Neural crest cell (in vitro differentiated cells): Measurements from ENCODE around the gene LRCH1. TPM values are rescaled to one million over a fixed set of nuclear protein-coding genes. Genes with fewer than 3 reads are reported as not detected.
A peak's percentile ranks its signal among the peaks of the same experiment; 100 is the strongest.

Experiments used
- DNase-seq: peaks from one replicate; pipeline ENCODE4 v3.0.0; 2021; ENCODE audit warnings: low read depth, mixed read lengths, low spot score
- H3K27ac Mint-ChIP-seq: one replicate; pipeline ENCODE4 v1.8.0; 2021; ENCODE audit warnings: mild to moderate bottlenecking, mixed read lengths; ENCODE audit not compliant: unreplicated experiment
- H3K27me3 Mint-ChIP-seq: 2 replicates; pipeline ENCODE4 v1.8.0; 2021; ENCODE audit warnings: low read depth, mild to moderate bottlenecking, mixed read lengths
- H3K36me3 Mint-ChIP-seq: 2 replicates; pipeline ENCODE4 v1.8.0; 2021; ENCODE audit warnings: low read depth, mild to moderate bottlenecking, mixed read lengths
- H3K4me1 Mint-ChIP-seq: 2 replicates; pipeline ENCODE4 v1.8.0; 2021; ENCODE audit warnings: mixed read lengths
- H3K4me3 Mint-ChIP-seq: one replicate; pipeline ENCODE4 v1.8.0; 2021; ENCODE audit warnings: mild to moderate bottlenecking, mixed read lengths
- H3K9me3 Mint-ChIP-seq: 2 replicates; pipeline ENCODE4 v1.8.0; 2021; ENCODE audit warnings: mixed read lengths
- CTCF ChIP-seq: fragments of 200-600 bp; sonication (generic); conservative IDR thresholded peaks from 2 replicates; pipeline ENCODE4 v1.5.0; 2021; ENCODE audit warnings: antibody characterized with exemption, mild to moderate bottlenecking
- total RNA-seq: library from RNA; stranded (reverse); gene quantifications from 2 replicates; pipeline ENCODE4 v1.2.1, GENCODE V29; 2021

The LRCH1 gene
- total RNA-seq, 1 donor from 2014 or later: 15.8 TPM

GRCh38 chr13:46595885-46596275, 42.9 kb downstream of the LRCH1 start:
- no peaks in the 10 kb centered on the region for H3K27me3 Mint-ChIP-seq
- peak overlapping the region; percentile 67 for H3K4me3 Mint-ChIP-seq
- peaks cover 5% of the 10 kb centered on the region for H3K36me3 Mint-ChIP-seq
- H3K9me3 Mint-ChIP-seq: peaks cover 4% of the 10 kb centered on the region
- no peak for TF ChIP-seq CTCF
- no peak for DNase-seq
- peaks cover 76% of the 10 kb centered on the region for H3K4me1 Mint-ChIP-seq
- peak overlapping the region; percentile 81 for H3K27ac Mint-ChIP-seq

GRCh38 chr13:46596466-46596865, 43.5 kb downstream of the LRCH1 start:
- TF ChIP-seq CTCF: no peak
- peaks cover 5% of the 10 kb centered on the region for H3K36me3 Mint-ChIP-seq
- peak overlapping the region; percentile 81 for H3K27ac Mint-ChIP-seq
- H3K4me3 Mint-ChIP-seq: peak overlapping the region; percentile 67
- no peaks in the 10 kb centered on the region for H3K27me3 Mint-ChIP-seq
- peaks cover 80% of the 10 kb centered on the region for H3K4me1 Mint-ChIP-seq
- peaks cover 4% of the 10 kb centered on the region for H3K9me3 Mint-ChIP-seq
- DNase-seq: no peak

GRCh38 chr13:46598140-46598819, 45.3 kb downstream of the LRCH1 start:
- H3K9me3 Mint-ChIP-seq: peaks cover 4% of the 10 kb centered on the region
- H3K4me3 Mint-ChIP-seq: peak overlapping the region; percentile 64
- peak overlapping the region; percentile 7 for H3K27ac Mint-ChIP-seq
- H3K4me1 Mint-ChIP-seq: peaks cover 69% of the 10 kb centered on the region
- H3K27me3 Mint-ChIP-seq: no peaks in the 10 kb centered on the region
- peaks cover 5% of the 10 kb centered on the region for H3K36me3 Mint-ChIP-seq
- DNase-seq: no peak
- TF ChIP-seq CTCF: no peak

GRCh38 chr13:46598820-46599180, 45.8 kb downstream of the LRCH1 start:
- Mint-ChIP-seq H3K27me3 (no peaks in the 10 kb centered on the region), H3K9me3 (peaks cover 4% of the 10 kb centered on the region), H3K27ac (no peak overlapping the region), H3K4me3 (no peak overlapping the region), H3K4me1 (peaks cover 65% of the 10 kb centered on the region), H3K36me3 (peaks cover 5% of the 10 kb centered on the region)
- TF ChIP-seq CTCF: no peak
- no peak for DNase-seq

GRCh38 chr13:46600943-46601311, 48.0 kb downstream of the LRCH1 start:
- H3K9me3 Mint-ChIP-seq: peaks cover 4% of the 10 kb centered on the region
- H3K36me3 Mint-ChIP-seq: peaks cover 5% of the 10 kb centered on the region
- H3K27ac Mint-ChIP-seq: no peak overlapping the region
- H3K4me1 Mint-ChIP-seq: peaks cover 62% of the 10 kb centered on the region
- no peak for DNase-seq
- no peaks in the 10 kb centered on the region for H3K27me3 Mint-ChIP-seq
- TF ChIP-seq CTCF: no peak
- H3K4me3 Mint-ChIP-seq: no peak overlapping the region
